DOHH2 (cell line): Measurements from ENCODE around the gene SHB.

Experiments used
- H3F3A ChIP-seq: fragments of 200-600 bp; sonication (generic), shearing (Covaris generic); 2 replicates; pipeline ENCODE4 v1.6.0; 2016; ENCODE audit warnings: antibody characterized with exemption, mild to moderate bottlenecking; ENCODE audit not compliant: control insufficient read depth, insufficient read depth
- H3K27ac ChIP-seq: fragments of 200-600 bp; sonication (generic); 2 replicates; pipeline ENCODE4 v1.5.1; 2014; ENCODE audit warnings: low read depth, mild to moderate bottlenecking, low read length, moderate library complexity
- H3K27me3 ChIP-seq: fragments of 200-600 bp; sonication (generic); 2 replicates; pipeline ENCODE4 v1.6.1; 2014; ENCODE audit warnings: mild to moderate bottlenecking, low read length, mixed read lengths; ENCODE audit not compliant: control insufficient read depth
- H3K36me3 ChIP-seq: fragments of 200-600 bp; sonication (generic); 2 replicates; pipeline ENCODE4 v1.6.1; 2014; ENCODE audit warnings: mild to moderate bottlenecking, low read length, moderate library complexity, mixed read lengths; ENCODE audit not compliant: control insufficient read depth
- H3K4me1 ChIP-seq: fragments of 200-600 bp; sonication (generic); 2 replicates; pipeline ENCODE4 v1.6.1; 2014; ENCODE audit warnings: mild to moderate bottlenecking, low read length, mixed read lengths; ENCODE audit not compliant: control insufficient read depth
- H3K4me2 ChIP-seq: fragments of 200-600 bp; sonication (generic); 2 replicates; pipeline ENCODE4 v1.6.0; 2014; ENCODE audit warnings: mild to moderate bottlenecking, low read length, moderate library complexity
- H3K4me3 ChIP-seq: fragments of 200-600 bp; sonication (generic); 2 replicates; pipeline ENCODE4 v1.5.1; 2014; ENCODE audit warnings: mild to moderate bottlenecking, low read length, mixed read lengths
- H3K79me2 ChIP-seq: fragments of 200-600 bp; sonication (generic); 2 replicates; pipeline ENCODE4 v1.6.1; 2014; ENCODE audit warnings: mild to moderate bottlenecking, low read length, mixed read lengths; ENCODE audit not compliant: control insufficient read depth
- H3K9me2 ChIP-seq: fragments of 200-600 bp; sonication (generic); replicated peaks from 2 replicates; pipeline ENCODE4 v1.6.1; 2014; ENCODE audit warnings: mild to moderate bottlenecking, low read length, mixed read lengths; ENCODE audit not compliant: control insufficient read depth
- H3K9me3 ChIP-seq: fragments of 200-600 bp; sonication (generic); 2 replicates; pipeline ENCODE4 v1.6.1; 2014; ENCODE audit warnings: antibody characterized with exemption, low read length, mixed read lengths; ENCODE audit not compliant: control insufficient read depth, insufficient read depth
- H4K20me1 ChIP-seq: fragments of 200-600 bp; sonication (generic); 2 replicates; pipeline ENCODE4 v1.6.0; 2014; ENCODE audit warnings: low read depth, mild to moderate bottlenecking, antibody characterized with exemption, low read length, moderate library complexity; ENCODE audit not compliant: control insufficient read depth, insufficient read depth
- CTCF ChIP-seq: fragments of 200-600 bp; sonication (generic); IDR thresholded peaks from one replicate; pipeline ENCODE4 v1.5.1; 2014; ENCODE audit warnings: antibody characterized with exemption, mild to moderate bottlenecking, low read depth, low read length; ENCODE audit not compliant: poor library complexity, severe bottlenecking
- EZH2phosphoT487 ChIP-seq: fragments of 200-600 bp; sonication (generic); IDR thresholded peaks from 2 replicates; pipeline ENCODE4 v1.6.1; 2017; ENCODE audit warnings: borderline replicate concordance, mild to moderate bottlenecking, antibody characterized with exemption, low read length, moderate library complexity, mixed read lengths

The SHB gene

GRCh38 chr9:38010918-38011704 lies 57.9 kb downstream of the SHB start:
- H3K4me2 ChIP-seq, result no peak overlapping the region
- H3K9me3 ChIP-seq, result no peaks in the 10 kb centered on the region
- H3K27me3 ChIP-seq, result no peaks in the 10 kb centered on the region
- no peak overlapping the region for H3K27ac ChIP-seq
- TF ChIP-seq EZH2phosphoT487 (no peak), CTCF (no peak)
- H3K9me2 ChIP-seq, result no peaks in the 10 kb centered on the region
- no peak overlapping the region for H3K4me3 ChIP-seq
- no peaks in the 10 kb centered on the region for H3F3A ChIP-seq
- H3K36me3 ChIP-seq, result no peaks in the 10 kb centered on the region
- no peaks in the 10 kb centered on the region for H3K79me2 ChIP-seq
- no peaks in the 10 kb centered on the region for H4K20me1 ChIP-seq
- H3K4me1 ChIP-seq, result peaks cover 11% of the 10 kb centered on the region

DNA sequence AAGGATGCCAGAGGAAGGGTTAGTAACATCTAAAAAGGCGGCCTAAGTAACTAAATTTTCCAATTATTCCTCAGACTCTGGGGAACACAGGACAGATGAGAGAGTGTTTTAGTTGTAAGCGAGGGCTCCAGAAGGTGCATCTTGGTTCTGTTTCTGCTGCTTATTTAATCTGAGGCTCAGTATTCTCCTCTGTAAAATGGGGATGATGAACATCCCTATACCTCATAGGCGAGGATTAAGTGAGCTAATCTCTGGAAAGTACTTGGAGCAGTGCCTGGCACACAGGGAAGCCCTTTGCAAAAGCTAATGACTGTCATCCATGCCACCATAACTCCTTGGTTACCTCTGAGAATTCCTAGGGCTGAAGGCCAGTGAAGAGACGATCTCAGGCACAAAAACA lies 59.0 kb downstream of the SHB start:
- Histone ChIP-seq H3K36me3 (no peaks in the 10 kb centered on the region), H3K9me3 (no peaks in the 10 kb centered on the region), H4K20me1 (no peaks in the 10 kb centered on the region), H3K27me3 (no peaks in the 10 kb centered on the region), H3K27ac (no peak overlapping the region), H3K79me2 (no peaks in the 10 kb centered on the region), H3F3A (no peaks in the 10 kb centered on the region), H3K4me2 (no peak overlapping the region), H3K9me2 (no peaks in the 10 kb centered on the region), H3K4me3 (no peak overlapping the region), H3K4me1 (peaks cover 11% of the 10 kb centered on the region)
- TF ChIP-seq EZH2phosphoT487 (no peak), CTCF (no peak)

DNA sequence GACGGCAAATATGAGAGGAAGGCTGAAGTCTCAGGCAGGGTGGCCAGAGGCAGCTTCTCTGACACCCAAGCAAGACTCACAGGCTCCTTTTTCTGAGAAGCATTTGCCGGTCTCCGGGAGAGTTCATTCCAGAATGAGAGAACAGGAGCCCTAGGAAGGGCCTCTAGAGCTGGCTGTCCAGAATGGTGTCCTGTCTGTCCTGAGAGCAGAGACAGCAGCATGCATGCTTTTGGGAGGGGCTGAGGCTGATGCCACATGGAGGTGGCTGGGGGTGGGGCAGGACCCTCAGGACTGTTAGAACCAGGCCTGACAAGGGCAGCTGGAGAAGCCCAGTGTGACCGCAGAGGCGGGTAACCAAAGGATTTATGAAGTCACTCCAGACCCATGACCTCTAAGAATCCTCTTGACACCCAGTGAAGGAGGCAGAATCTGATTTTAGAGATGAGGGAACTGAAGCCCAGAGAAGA lies 60.0 kb downstream of the SHB start:
- Histone ChIP-seq H3K4me2 (no peak overlapping the region), H4K20me1 (no peaks in the 10 kb centered on the region), H3K9me3 (no peaks in the 10 kb centered on the region), H3K4me3 (no peak overlapping the region), H3F3A (no peaks in the 10 kb centered on the region), H3K79me2 (no peaks in the 10 kb centered on the region), H3K27me3 (no peaks in the 10 kb centered on the region), H3K9me2 (no peaks in the 10 kb centered on the region), H3K4me1 (peaks cover 11% of the 10 kb centered on the region), H3K36me3 (no peaks in the 10 kb centered on the region), H3K27ac (no peak overlapping the region)
- no peak for TF ChIP-seq EZH2phosphoT487
- TF ChIP-seq CTCF, result no peak
